ENCODE data around the gene GALP. TPM values are rescaled to one million over a fixed set of nuclear protein-coding genes. Genes with fewer than 3 reads are reported as not detected.

The GALP gene
- total RNA-seq, 1 donor from 2014 or later, result not detected

DNA sequence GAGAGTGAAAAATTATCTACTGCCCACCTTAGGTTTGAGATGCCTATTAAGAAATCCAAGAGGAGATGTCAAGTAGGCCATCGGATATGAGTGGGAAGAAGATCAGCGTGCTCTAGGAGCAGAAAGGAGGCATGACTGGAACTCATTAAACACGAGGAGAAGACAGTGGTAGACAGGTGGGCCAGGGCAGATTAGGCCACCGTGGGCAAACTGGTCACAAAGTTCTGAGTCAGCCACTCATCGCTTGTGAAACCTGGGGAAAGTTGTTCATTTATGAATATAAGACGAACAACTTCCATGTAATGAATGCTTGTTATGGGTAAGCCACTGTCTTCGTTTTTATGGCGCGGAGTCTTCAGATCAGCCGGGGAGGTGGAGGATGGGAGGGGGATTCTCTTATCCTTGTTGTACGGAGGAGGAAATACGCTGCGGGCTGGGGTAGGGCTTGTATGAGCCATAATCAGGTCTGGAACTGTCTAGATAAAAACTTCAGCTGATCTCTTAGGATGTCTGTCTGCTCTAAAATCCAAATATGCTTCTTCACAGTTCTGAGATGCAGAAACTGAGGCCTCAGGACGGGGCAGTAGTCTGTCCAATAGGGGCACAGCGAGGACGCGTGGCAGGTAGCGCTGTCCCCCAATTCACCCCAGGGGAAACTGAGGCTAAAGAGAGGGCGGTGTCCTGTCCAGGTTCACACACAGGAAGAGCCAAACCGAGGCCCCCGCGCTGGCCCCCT lies 35.8 kb upstream of the GALP start:
- peaks cover 2% of the 10 kb centered on the region for H3K36me3 Mint-ChIP-seq (ENCODE audit: insufficient read depth)
- H3K4me1 Mint-ChIP-seq (ENCODE audit: low read depth), result peaks cover 40% of the 10 kb centered on the region
- H3K27me3 Mint-ChIP-seq, result no peaks in the 10 kb centered on the region
- peak overlapping the region; percentile 97 for H3K27ac Mint-ChIP-seq
- no peak for DNase-seq (ENCODE audit: low spot score, unreplicated experiment)
- TF ChIP-seq, protein P1, sequence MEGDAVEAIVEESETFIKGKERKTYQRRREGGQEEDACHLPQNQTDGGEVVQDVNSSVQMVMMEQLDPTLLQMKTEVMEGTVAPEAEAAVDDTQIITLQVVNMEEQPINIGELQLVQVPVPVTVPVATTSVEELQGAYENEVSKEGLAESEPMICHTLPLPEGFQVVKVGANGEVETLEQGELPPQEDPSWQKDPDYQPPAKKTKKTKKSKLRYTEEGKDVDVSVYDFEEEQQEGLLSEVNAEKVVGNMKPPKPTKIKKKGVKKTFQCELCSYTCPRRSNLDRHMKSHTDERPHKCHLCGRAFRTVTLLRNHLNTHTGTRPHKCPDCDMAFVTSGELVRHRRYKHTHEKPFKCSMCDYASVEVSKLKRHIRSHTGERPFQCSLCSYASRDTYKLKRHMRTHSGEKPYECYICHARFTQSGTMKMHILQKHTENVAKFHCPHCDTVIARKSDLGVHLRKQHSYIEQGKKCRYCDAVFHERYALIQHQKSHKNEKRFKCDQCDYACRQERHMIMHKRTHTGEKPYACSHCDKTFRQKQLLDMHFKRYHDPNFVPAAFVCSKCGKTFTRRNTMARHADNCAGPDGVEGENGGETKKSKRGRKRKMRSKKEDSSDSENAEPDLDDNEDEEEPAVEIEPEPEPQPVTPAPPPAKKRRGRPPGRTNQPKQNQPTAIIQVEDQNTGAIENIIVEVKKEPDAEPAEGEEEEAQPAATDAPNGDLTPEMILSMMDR (IDR thresholded peaks at IDR 0.05; ENCODE audit: unreplicated experiment), result no peak
- no peaks in the 10 kb centered on the region for H3K9me3 Mint-ChIP-seq (ENCODE audit: low read depth)
- peak overlapping the region; percentile 83 for H3K4me3 Mint-ChIP-seq (ENCODE audit: low read depth)

DNA sequence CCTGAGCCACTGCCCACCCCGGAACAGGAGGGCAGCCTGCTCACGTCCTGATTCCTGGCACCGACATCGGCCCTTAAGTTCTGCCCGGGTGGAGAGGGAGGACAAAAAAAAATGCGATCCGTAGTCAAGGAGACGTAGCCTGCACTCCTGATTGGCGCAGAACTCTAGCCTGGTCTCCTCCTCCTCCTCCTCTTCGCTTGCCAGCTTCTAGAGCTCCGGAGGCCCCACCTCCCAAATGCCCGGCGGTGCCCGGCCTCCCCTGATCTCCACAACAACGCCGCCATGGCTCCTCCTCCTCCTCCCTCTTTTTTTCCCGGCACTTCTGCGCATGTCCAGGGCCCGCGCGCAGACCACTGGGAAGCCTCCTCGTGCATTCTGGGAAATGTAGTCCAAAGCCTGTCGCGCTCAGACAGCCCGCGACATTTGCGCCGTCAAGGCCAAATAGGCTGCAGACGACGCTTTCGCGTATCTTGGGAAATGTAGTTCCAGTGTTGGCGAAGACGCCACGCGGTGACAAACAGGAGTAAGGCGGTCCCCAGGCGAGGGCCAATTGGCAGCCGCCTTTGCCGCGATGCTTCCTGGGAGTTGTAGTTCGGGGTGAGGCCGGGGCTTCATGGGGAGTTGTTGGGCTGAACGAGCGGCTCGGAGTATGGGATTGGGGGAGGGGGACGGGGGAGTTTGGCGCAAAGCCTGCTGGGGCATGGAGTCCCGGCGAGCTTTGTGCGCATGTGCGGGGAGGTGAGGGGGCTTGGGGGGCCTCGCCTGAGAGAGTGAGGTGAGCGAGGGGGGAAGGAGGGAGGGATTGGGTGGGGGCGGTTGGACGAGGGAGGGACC lies 35.0 kb upstream of the GALP start, which contains the start of gene ZNF444:
Gene ZNF444, plus strand, starts transcription at position 705 of the 834 bp plus-strand sequence. CDS start 5,625 bp downstream, outside the sequence.
- H3K9me3 Mint-ChIP-seq (ENCODE audit: low read depth), result no peaks in the 10 kb centered on the region
- peak within 1 kb of the TSS; percentile 99 for H3K27ac Mint-ChIP-seq
- peak; percentile 98 for DNase-seq (ENCODE audit: low spot score, unreplicated experiment)
- H3K27me3 Mint-ChIP-seq, result no peaks in the 10 kb centered on the region
- H3K36me3 Mint-ChIP-seq (ENCODE audit: insufficient read depth), result peaks cover 2% of the 10 kb centered on the region
- TF ChIP-seq, protein P1 (IDR thresholded peaks at IDR 0.05; ENCODE audit: unreplicated experiment), result no peak
- peaks cover 40% of the 10 kb centered on the region for H3K4me1 Mint-ChIP-seq (ENCODE audit: low read depth)
- peak within 1 kb of the TSS; percentile 83 for H3K4me3 Mint-ChIP-seq (ENCODE audit: low read depth)

DNA sequence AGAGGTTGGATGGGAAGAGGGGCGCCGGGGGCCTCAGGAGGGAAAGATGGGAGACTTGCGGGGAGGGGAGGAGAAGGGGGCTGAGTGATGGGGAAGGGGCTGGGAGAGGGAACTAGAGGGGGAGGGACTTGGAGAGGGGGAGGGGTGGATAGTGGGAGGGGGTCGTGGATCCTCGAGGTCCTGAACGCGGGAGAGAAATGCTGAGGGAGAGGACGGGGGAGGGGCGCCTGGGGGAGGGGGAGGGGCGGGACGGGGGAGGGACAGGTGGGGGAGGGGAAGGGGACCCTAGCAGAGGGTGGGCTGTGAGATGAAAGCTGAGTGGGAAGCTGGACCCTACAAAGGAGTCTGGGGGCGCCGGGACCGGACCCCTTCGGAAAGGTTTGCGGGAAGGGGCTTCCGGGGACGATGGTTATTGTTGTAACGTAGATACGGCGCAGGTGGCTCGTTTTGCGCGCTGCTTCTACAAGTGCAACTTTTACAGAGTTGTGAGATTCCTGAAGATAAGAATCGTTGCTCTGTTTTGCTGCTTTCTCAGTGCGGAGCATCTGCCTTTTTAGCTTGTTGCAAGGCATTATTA lies 34.3 kb upstream of the GALP start:
- TF ChIP-seq, protein P1 (IDR thresholded peaks at IDR 0.05; ENCODE audit: unreplicated experiment), result no peak
- no peaks in the 10 kb centered on the region for H3K9me3 Mint-ChIP-seq (ENCODE audit: low read depth)
- H3K27me3 Mint-ChIP-seq, result no peaks in the 10 kb centered on the region
- H3K27ac Mint-ChIP-seq, result peak overlapping the region; percentile 99
- H3K4me3 Mint-ChIP-seq (ENCODE audit: low read depth), result peak overlapping the region; percentile 83
- peaks cover 2% of the 10 kb centered on the region for H3K36me3 Mint-ChIP-seq (ENCODE audit: insufficient read depth)
- DNase-seq (ENCODE audit: low spot score, unreplicated experiment), result peak; percentile 27
- peaks cover 37% of the 10 kb centered on the region for H3K4me1 Mint-ChIP-seq (ENCODE audit: low read depth)

DNA sequence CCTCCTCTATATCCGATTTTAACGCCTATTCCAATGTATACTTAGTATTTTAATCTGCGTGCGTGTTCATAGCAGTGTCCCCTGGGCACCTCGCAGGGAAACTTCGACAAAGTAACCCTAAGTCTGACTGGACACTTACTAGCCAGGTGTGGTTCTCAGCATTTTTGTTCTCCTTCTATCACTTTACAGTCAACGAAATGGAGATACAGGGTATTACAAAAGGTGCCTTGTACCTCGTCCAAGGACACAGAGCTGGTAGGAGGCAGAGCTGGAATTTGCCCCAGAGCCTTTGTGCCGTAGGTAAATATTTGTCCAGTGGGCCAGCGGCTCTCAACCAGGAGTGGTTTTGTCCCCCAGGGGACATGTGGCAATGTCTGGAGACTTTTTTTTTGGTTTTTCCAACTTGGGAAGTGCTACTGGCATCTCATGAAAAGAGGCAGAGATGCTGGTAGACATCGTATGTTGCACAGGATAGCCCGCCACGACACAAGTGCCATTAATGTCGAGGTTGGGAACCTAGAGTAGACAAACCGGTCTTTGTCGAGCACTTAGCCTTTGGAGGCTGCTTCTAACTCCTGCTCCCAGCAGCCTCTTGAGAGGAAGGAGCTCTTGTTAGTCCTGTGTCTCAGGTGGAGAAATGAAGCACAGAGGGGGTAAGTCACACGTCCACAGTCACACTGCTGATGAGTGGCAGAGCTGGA lies 33.6 kb upstream of the GALP start:
- TF ChIP-seq, protein P1 (IDR thresholded peaks at IDR 0.05; ENCODE audit: unreplicated experiment), result no peak
- H3K9me3 Mint-ChIP-seq (ENCODE audit: low read depth), result no peaks in the 10 kb centered on the region
- H3K36me3 Mint-ChIP-seq (ENCODE audit: insufficient read depth), result peaks cover 2% of the 10 kb centered on the region
- DNase-seq (ENCODE audit: low spot score, unreplicated experiment), result peak; percentile 41
- peak overlapping the region; percentile 83 for H3K4me3 Mint-ChIP-seq (ENCODE audit: low read depth)
- peak overlapping the region; percentile 99 for H3K27ac Mint-ChIP-seq
- peaks cover 37% of the 10 kb centered on the region for H3K4me1 Mint-ChIP-seq (ENCODE audit: low read depth)
- no peaks in the 10 kb centered on the region for H3K27me3 Mint-ChIP-seq

Data from progenitor cell of endocrine pancreas (in vitro differentiated cells).